GM23338 (cell line): ENCODE data around the gene DNAJC11.

Experiments used
- EZH2 ChIP-seq: fragments of 200-600 bp; sonication (generic); IDR thresholded peaks from one replicate; pipeline ENCODE4 v1.8.0; 2017; ENCODE audit warnings: antibody characterized with exemption, mild to moderate bottlenecking, low read depth; ENCODE audit not compliant: unreplicated experiment
- TF ChIP-seq, protein P1 (sequence below), 2 experiments: fragments of 200-600 bp in 1 of 2; sonication (generic) in 1 of 2; conservative IDR thresholded peaks; 2 replicates each; pipeline versions ENCODE4 v1.5.1 to v1.6.1; 2016 to 2017; ENCODE audit warnings: antibody characterized with exemption in 2 of 2, low read depth in 2 of 2, mild to moderate bottlenecking in 2 of 2, moderate library complexity in 1 of 2

DNA sequence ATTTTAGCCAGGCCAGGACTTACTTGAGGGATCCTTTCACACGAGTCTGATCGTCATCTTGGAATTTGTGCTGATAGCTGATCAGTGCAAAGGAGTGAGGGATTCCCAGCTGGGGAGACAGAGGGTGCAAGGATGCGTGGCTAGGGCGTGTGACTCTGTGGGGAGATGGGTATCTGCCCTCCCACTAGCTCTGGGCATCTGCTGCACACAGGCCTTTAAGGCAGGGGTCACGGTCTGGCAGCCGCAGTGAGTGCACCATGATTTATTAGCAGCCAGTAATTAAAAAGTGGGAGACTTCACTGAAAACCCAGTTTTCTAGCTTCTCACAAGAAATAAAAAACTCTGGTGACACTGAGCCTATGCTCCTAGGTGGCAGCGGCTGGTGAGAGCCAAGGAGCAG, 56.6 kb downstream of the DNAJC11 start:
- TF ChIP-seq, protein P1, sequence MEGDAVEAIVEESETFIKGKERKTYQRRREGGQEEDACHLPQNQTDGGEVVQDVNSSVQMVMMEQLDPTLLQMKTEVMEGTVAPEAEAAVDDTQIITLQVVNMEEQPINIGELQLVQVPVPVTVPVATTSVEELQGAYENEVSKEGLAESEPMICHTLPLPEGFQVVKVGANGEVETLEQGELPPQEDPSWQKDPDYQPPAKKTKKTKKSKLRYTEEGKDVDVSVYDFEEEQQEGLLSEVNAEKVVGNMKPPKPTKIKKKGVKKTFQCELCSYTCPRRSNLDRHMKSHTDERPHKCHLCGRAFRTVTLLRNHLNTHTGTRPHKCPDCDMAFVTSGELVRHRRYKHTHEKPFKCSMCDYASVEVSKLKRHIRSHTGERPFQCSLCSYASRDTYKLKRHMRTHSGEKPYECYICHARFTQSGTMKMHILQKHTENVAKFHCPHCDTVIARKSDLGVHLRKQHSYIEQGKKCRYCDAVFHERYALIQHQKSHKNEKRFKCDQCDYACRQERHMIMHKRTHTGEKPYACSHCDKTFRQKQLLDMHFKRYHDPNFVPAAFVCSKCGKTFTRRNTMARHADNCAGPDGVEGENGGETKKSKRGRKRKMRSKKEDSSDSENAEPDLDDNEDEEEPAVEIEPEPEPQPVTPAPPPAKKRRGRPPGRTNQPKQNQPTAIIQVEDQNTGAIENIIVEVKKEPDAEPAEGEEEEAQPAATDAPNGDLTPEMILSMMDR (conservative IDR thresholded peaks at IDR 0.05; ENCODE audit: low read depth in 2 of 2): no peak
- no peak for TF ChIP-seq EZH2
